ENCODE measurements around the gene ACSF3. TPM values are rescaled to one million over a fixed set of nuclear protein-coding genes. Genes with fewer than 3 reads are reported as not detected.
"Not testable (repeated sequence)": the region's sequence is repeated elsewhere in the genome, so short reads cannot be mapped to it uniquely, and the experiment has no call there.

The ACSF3 gene
- total RNA-seq, 3 donors from 2014 or later: 20.8 to 42.3 (median 40.4) TPM

DNA sequence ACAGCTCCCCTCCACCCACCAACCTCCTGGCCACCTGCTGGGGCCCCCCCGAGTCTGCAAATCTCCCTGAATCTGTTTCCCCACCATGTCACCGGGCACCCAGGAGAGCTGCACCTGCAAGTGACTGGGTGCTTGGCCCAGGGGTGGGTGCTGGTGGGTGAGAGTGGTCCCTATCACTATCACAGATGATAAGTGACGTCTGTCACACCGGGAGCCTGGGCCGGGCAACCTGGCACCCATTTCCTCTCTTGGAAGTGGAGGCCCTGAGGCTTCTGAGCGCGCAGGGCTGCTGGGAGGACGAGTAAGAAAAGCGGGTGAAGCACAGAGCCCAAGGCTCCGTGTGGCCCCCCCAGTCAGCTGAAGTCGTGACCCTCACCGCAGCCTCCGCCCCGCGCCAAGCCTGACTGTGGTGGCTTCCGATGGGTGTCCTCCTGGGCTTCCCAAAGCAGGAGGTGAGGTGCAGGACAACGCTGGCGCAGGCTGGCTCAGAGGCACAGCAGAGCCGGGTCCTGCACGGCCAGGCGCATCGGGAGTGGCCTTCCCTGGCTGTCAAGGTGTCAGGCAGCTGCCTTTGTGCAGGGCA, 21.0 kb upstream of the ACSF3 start:
- no peak for DNase-seq (ENCODE audit: low spot score in 2 of 2)
- TF ChIP-seq, protein P1, sequence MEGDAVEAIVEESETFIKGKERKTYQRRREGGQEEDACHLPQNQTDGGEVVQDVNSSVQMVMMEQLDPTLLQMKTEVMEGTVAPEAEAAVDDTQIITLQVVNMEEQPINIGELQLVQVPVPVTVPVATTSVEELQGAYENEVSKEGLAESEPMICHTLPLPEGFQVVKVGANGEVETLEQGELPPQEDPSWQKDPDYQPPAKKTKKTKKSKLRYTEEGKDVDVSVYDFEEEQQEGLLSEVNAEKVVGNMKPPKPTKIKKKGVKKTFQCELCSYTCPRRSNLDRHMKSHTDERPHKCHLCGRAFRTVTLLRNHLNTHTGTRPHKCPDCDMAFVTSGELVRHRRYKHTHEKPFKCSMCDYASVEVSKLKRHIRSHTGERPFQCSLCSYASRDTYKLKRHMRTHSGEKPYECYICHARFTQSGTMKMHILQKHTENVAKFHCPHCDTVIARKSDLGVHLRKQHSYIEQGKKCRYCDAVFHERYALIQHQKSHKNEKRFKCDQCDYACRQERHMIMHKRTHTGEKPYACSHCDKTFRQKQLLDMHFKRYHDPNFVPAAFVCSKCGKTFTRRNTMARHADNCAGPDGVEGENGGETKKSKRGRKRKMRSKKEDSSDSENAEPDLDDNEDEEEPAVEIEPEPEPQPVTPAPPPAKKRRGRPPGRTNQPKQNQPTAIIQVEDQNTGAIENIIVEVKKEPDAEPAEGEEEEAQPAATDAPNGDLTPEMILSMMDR (IDR thresholded peaks at IDR 0.05): no peak
- TF ChIP-seq POLR2A (IDR thresholded peaks at IDR 0.05): no peak
- no peak for TF ChIP-seq POLR2AphosphoS5 (IDR thresholded peaks at IDR 0.05)
- peaks cover 0 to 32% of the 10 kb centered on the region in 2 donors for H3K27me3 ChIP-seq
- H3K27ac ChIP-seq: no peak overlapping the region
- H3K9me3 ChIP-seq: no peaks in the 10 kb centered on the region
- peak overlapping the region in 1 of 3 donors; percentile 28 for H3K4me3 ChIP-seq
- H3K4me1 ChIP-seq: no peaks in the 10 kb centered on the region
- intact Hi-C loops (cut with DNase I; ENCODE audit: low total_unique reads): no loop called here
- no peaks in the 10 kb centered on the region for H3K36me3 ChIP-seq

DNA sequence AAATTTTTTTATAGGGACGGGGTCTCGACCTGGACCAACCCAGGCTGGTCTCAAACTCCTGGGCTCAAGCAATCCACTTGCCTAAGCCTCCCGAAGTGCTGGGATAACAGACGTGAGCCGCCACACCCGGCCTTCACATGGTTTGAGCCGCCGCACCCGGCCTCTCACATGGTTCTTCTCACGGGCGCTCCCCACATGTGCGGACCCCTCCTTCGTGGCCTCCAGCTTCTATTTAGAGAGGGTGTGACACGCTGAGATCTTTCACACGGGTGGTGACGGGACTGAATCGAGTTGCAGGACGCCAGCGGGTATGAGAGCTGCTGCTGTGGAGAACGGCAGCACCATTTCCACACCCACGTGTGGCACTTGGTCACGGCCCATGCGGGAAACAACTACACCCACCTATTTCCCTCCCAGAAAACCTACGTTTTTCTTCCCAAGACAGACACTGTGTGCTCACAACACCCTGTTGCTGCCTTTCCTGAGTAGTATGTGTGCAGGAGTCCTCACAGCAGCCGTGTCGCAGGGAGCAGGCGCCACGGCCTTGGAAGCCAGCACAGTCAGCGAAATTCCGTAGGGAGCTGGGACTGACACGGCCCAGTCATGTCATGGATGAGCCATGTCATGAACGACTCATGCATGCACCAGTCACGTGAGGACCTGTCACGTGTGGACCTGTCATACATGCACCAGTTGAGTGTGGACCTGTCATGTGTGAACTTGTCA, 20.1 kb upstream of the ACSF3 start:
- TF ChIP-seq POLR2AphosphoS5 (IDR thresholded peaks at IDR 0.05) (no peak), POLR2A (IDR thresholded peaks at IDR 0.05) (no peak)
- TF ChIP-seq, protein P1 (IDR thresholded peaks at IDR 0.05): no peak
- intact Hi-C loops (cut with DNase I; ENCODE audit: low total_unique reads): no loop called here
- H3K4me1 ChIP-seq: no peaks in the 10 kb centered on the region
- no peak overlapping the region for H3K4me3 ChIP-seq
- no peak for DNase-seq (ENCODE audit: low spot score in 2 of 2)
- no peaks in the 10 kb centered on the region for H3K9me3 ChIP-seq
- no peaks in the 10 kb centered on the region for H3K36me3 ChIP-seq
- H3K27ac ChIP-seq: no peak overlapping the region
- peaks cover 0 to 25% of the 10 kb centered on the region in 2 donors for H3K27me3 ChIP-seq

DNA sequence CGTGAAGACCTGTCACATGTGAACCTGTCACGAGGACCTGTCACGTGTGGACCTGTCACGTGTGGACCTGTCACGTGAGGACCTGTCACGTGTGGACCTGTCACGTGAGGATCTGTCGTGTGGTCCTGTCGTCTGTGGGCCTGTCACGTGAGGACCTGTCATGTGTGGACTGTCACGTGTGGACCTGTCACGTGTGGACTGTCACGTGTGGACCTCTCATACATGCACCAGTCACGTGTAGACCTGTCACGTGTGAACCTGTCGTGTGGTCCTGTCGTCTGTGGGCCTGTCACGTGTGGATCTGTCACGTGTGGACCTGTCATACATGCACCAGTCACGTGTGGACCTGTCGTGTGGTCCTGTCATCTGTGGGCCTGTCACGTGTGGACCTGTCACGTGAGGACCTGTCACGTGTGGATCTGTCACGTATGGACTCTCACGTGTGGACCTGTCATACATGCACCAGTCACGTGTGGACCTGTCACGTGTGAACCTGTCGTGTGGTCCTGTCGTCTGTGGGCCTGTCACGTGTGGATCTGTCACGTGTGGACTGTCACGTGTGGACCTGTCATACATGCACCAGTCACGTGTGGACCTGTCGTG, 19.5 kb upstream of the ACSF3 start:
- DNase-seq (ENCODE audit: low spot score in 2 of 2); H3K4me3 ChIP-seq; intact Hi-C loops (cut with DNase I; ENCODE audit: low total_unique reads); H3K4me1 ChIP-seq; H3K27ac ChIP-seq; H3K9me3 ChIP-seq; H3K36me3 ChIP-seq: not testable (repeated sequence)
- H3K27me3 ChIP-seq: peaks cover 0 to 25% of the 10 kb centered on the region in 2 donors

DNA sequence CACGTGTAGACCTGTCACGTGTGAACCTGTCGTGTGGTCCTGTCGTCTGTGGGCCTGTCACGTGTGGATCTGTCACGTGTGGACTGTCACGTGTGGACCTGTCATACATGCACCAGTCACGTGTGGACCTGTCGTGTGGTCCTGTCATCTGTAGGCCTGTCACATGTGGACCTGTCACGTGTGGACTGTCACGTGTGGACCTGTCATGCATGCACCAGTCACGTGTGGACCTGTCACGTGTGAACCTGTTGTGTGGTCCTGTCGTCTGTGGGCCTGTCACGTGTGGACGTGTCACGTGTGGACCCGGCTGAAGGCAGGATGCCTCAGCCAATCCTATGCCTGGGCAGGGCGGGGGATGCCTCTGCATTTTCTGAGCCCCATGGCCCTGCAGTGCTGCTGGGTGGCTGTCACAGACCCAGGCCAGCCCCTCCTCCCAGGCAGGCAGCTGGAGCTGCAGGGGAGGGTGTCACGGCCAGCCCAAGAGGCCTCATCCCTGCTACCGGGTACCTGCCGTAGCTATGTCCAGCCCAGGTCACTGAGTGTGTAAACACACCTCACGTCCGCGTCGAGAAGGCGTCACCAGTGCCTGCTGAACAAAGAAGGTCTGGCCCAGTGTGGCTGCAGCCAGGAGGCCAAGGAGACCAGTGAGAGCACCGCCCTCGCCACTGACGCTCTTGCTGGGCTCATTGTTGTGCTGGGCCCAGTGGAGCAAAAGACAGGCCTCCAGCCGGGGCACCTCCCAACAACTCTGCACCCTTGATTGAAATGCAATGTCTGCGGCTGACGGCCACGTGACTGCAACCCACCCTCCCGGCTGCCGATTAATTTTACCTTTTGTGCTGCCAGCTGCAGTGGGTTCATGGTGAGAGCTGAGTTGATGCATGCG, 18.6 kb upstream of the ACSF3 start:
- H3K4me1 ChIP-seq: no peaks in the 10 kb centered on the region
- TF ChIP-seq POLR2AphosphoS5 (IDR thresholded peaks at IDR 0.05): no peak
- TF ChIP-seq, protein P1 (IDR thresholded peaks at IDR 0.05): no peak
- no peak for TF ChIP-seq POLR2A (IDR thresholded peaks at IDR 0.05)

DNA sequence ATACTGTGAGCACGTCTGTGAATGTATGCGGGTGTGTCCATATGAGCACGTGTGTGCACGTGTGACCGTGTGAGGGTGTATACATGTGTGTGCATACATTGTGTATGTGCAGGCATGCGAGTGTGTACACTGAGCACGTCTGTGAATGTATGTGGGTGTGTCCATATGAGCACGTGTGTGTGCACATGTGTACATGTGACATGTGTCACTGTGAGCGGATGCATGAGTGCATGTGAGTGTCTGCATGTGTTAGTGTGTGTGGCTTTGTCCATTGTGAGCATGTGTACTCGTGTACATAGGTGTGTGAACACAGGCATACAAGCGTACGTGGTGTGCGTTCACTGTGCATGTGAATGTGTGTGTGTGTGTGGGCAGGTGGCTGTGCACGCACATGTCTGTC, 17.5 kb upstream of the ACSF3 start:
- no peaks in the 10 kb centered on the region for H3K4me1 ChIP-seq
- no peaks in the 10 kb centered on the region for H3K36me3 ChIP-seq
- H3K27ac ChIP-seq: no peak overlapping the region
- DNase-seq (ENCODE audit: low spot score in 2 of 2): no peak
- H3K27me3 ChIP-seq: peaks cover 0 to 20% of the 10 kb centered on the region in 2 donors
- no peak overlapping the region for H3K4me3 ChIP-seq
- H3K9me3 ChIP-seq: no peaks in the 10 kb centered on the region
- TF ChIP-seq POLR2AphosphoS5 (IDR thresholded peaks at IDR 0.05): no peak
- TF ChIP-seq, protein P1 (IDR thresholded peaks at IDR 0.05): no peak
- intact Hi-C loops (cut with DNase I; ENCODE audit: low total_unique reads): no loop called here

More for the DNA sequence above, 18.6 kb upstream of the ACSF3 start:
- H3K36me3 ChIP-seq: no peaks in the 10 kb centered on the region
- no peak overlapping the region for H3K27ac ChIP-seq
- H3K9me3 ChIP-seq: no peaks in the 10 kb centered on the region
- DNase-seq (ENCODE audit: low spot score in 2 of 2): no peak
- peaks cover 0 to 20% of the 10 kb centered on the region in 2 donors for H3K27me3 ChIP-seq
- H3K4me3 ChIP-seq: no peak overlapping the region
- intact Hi-C loops (cut with DNase I; ENCODE audit: low total_unique reads): no loop called here

Data from breast epithelium (tissue), 4 donors.